CD4-positive, alpha-beta T cell (primary cell): ENCODE results near the gene PLA2G15. TPM values are rescaled to one million over a fixed set of nuclear protein-coding genes. Genes with fewer than 3 reads are reported as not detected.

Experiments
- ATAC-seq: fragments of 200-7000 bp; cut with Tn5 transposase; one replicate; pipeline ENCODE4 v1.10.0; 2022; ENCODE audit warnings: mild to moderate bottlenecking; ENCODE audit not compliant: poor library complexity
- CTCF ChIA-PET: fragments of 350-600 bp; sonication (Branson Sonifier 250); formaldehyde crosslinking; loops from one replicate; lab custom pipeline; 2021; ENCODE audit warnings: antibody characterized with exemption, inconsistent platforms; lab: Charles Lee
- POLR2A ChIA-PET: fragments of 350-600 bp; sonication (Branson Sonifier 250); formaldehyde crosslinking; loops from one replicate; lab custom pipeline; 2021; ENCODE audit warnings: antibody characterized with exemption, inconsistent platforms; lab: Charles Lee
- DNase-seq, 14 experiments: peaks; one replicate each; pipeline ENCODE4 v3.0.0-alpha.2; 2013 to 2020; ENCODE audit warnings: mixed read lengths in 2 of 14
- H3K27ac ChIP-seq, 2 donors: one replicate each; pipeline versions ENCODE4 v1.5.1 to v1.7.0; 2013; ENCODE audit warnings: low read length in 2 of 2, low read depth in 1 of 2, mild to moderate bottlenecking in 1 of 2
- H3K27me3 ChIP-seq, 2 experiments: 1 replicate in 1 of 2; 2 replicates in 1 of 2; pipeline versions ENCODE4 v1.6.1 to v1.7.0; 2013; ENCODE audit warnings: low read length in 2 of 2, control low read depth in 1 of 2, mild to moderate bottlenecking in 1 of 2, moderate library complexity in 1 of 2; ENCODE audit not compliant: insufficient read depth in 2 of 2, control insufficient read depth in 1 of 2
- H3K36me3 ChIP-seq: one replicate; pipeline ENCODE4 v1.6.1; 2013; ENCODE audit warnings: low read length, control low read depth; ENCODE audit not compliant: insufficient read depth
- H3K4me1 ChIP-seq: one replicate; pipeline ENCODE4 v1.6.1; 2013; ENCODE audit warnings: low read length, control low read depth; ENCODE audit not compliant: insufficient read depth
- H3K4me3 ChIP-seq: one replicate; pipeline ENCODE4 v1.5.1; 2013; ENCODE audit warnings: mild to moderate bottlenecking, low read length, moderate library complexity
- H3K9me3 ChIP-seq, 2 experiments: 1 replicate in 1 of 2; 2 replicates in 1 of 2; pipeline versions ENCODE4 v1.6.1 to v1.7.0; 2013; ENCODE audit warnings: low read length in 2 of 2, mild to moderate bottlenecking in 2 of 2, control low read depth in 1 of 2, moderate library complexity in 1 of 2; ENCODE audit not compliant: control insufficient read depth in 1 of 2, insufficient read depth in 1 of 2
- H3K27ac Mint-ChIP-seq: one replicate; pipeline ENCODE4 v1.8.0; 2020; ENCODE audit warnings: mixed read lengths
- H3K27me3 Mint-ChIP-seq: one replicate; pipeline ENCODE4 v1.8.0; 2021; ENCODE audit warnings: mixed read lengths
- H3K36me3 Mint-ChIP-seq: one replicate; pipeline ENCODE4 v1.8.0; 2021; ENCODE audit warnings: low read depth, mixed read lengths
- H3K4me1 Mint-ChIP-seq: one replicate; pipeline ENCODE4 v1.8.0; 2021; ENCODE audit warnings: low read depth, mixed read lengths
- H3K4me3 Mint-ChIP-seq: one replicate; pipeline ENCODE4 v1.8.0; 2020; ENCODE audit warnings: mild to moderate bottlenecking, mixed read lengths
- H3K9me3 Mint-ChIP-seq: one replicate; pipeline ENCODE4 v1.8.0; 2020; ENCODE audit warnings: mixed read lengths
- CTCF ChIP-seq: fragments of 200-600 bp; IDR thresholded peaks from one replicate; pipeline ENCODE4 v1.8.0; 2022; ENCODE audit warnings: antibody characterized with exemption, mild to moderate bottlenecking
- intact Hi-C, 2 experiments: fragments of 100-400 bp; cut with DNase I in 1 of 2; cut with micrococcal nuclease in 1 of 2; formaldehyde crosslinking; loops; one replicate each; pipeline versions ENCODE4 v1.15.1 to v1.9.0; 2023 to 2025; cut with DNase I, micrococcal nuclease
- total RNA-seq, 174 experiments: library from RNA in 2 of 174; stranded (reverse) in 2 of 174; gene quantifications; one replicate each; pipeline ENCODE4 v1.2.3 and lab custom pipeline; 2021 to 2026

PLA2G15 gene
- total RNA-seq, 2 experiments from 2014 or later, result 4.3 to 4.7 TPM

DNA sequence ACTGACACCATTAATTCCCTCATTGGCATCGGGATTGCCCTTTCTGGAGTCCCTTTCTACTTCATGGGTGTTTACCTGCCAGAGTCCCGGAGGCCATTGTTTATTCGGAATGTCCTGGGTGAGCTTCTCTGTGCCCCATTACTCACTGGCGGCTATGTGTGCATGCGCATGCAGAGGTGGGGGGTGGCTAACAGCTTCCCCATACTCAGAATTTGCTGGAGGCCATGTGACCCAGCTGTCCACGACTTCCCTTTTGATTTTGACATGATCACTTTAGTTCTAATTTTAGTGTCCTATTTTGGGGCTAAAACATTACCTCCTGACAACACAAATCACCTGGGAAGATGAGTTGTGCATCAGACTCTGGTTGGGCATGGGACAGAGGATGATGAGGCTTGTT lies 51.5 kb downstream of the PLA2G15 start:
- Histone ChIP-seq H3K4me3 (no peak overlapping the region), H3K36me3 (peaks cover 98% of the 10 kb centered on the region), H3K9me3 (no peaks in the 10 kb centered on the region), H3K27ac (no peak overlapping the region), H3K4me1 (peaks cover 33% of the 10 kb centered on the region), H3K27me3 (no peaks in the 10 kb centered on the region)
- TF ChIP-seq CTCF, result no peak
- DNase-seq, result no peak
- Mint-ChIP-seq H3K9me3 (no peaks in the 10 kb centered on the region), H3K27me3 (no peaks in the 10 kb centered on the region), H3K36me3 (peaks cover 97% of the 10 kb centered on the region), H3K4me1 (peaks cover 53% of the 10 kb centered on the region), H3K4me3 (no peak overlapping the region), H3K27ac (peak overlapping the region; percentile 43)
- CTCF ChIA-PET, result interaction anchor here (0.9 to 23.0 kb wide), 2 partner anchors 32 to 33 kb away, joined by 3 to 278 read pairs; partner anchors contain the start of gene SLC7A6
- intact Hi-C loops, result no loop called here
- POLR2A ChIA-PET, result interaction anchor here (1.1 to 1.7 kb wide), 3 partner anchors 9 to 32 kb away, joined by 4 to 5 read pairs (median 5); partner anchors contain the start of gene SLC7A6
- no peak for ATAC-seq

GRCh38 chr16:68297908-68298307 lies 52.7 kb downstream of the PLA2G15 start:
- peaks cover 52% of the 10 kb centered on the region for H3K4me1 Mint-ChIP-seq
- H3K27ac Mint-ChIP-seq, result peak overlapping the region; percentile 43
- H3K9me3 Mint-ChIP-seq, result no peaks in the 10 kb centered on the region
- H3K27me3 ChIP-seq, result no peaks in the 10 kb centered on the region
- no peak overlapping the region for H3K27ac ChIP-seq
- no peak for ATAC-seq
- CTCF ChIA-PET, result interaction anchor here (1.6 to 23.0 kb wide), 2 partner anchors 12 to 35 kb away, joined by 6 to 278 read pairs; partner anchors contain the start of gene SLC7A6
- no peaks in the 10 kb centered on the region for H3K9me3 ChIP-seq
- H3K36me3 ChIP-seq, result peaks cover 98% of the 10 kb centered on the region
- H3K36me3 Mint-ChIP-seq, result peaks cover 97% of the 10 kb centered on the region
- H3K27me3 Mint-ChIP-seq, result no peaks in the 10 kb centered on the region
- no peak for DNase-seq
- POLR2A ChIA-PET, result interaction anchor here (0.9 to 3.5 kb wide), 3 partner anchors 7 to 178 kb away, joined by 3 to 25 read pairs (median 3); no protein-coding TSS in a partner anchor
- H3K4me1 ChIP-seq, result peaks cover 22% of the 10 kb centered on the region
- no peak for TF ChIP-seq CTCF
- intact Hi-C loops, result no loop called here
- H3K4me3 ChIP-seq, result no peak overlapping the region
- no peak overlapping the region for H3K4me3 Mint-ChIP-seq

DNA sequence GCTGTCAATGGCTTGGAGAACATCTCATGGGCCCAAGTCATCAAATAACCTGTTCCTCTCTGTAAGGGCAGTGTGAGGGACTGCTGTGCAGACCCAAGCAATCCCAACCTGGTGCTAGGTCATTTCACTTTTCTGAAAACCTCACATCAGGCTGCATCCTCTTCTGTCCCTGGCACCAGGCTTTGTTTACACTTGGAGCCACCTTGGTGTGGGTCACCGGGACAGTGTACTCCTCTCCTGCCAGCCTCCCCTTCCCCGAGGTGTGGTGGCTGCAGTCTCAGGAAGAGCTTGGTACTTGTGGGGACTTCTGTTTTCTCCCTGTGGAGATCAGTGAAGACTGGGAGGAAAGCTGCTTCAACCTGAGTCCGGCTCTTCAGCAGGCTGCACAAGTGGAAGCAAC lies 53.1 kb downstream of the PLA2G15 start:
- Histone ChIP-seq H3K4me3 (no peak overlapping the region), H3K27me3 (no peaks in the 10 kb centered on the region), H3K4me1 (peaks cover 20% of the 10 kb centered on the region), H3K9me3 (no peaks in the 10 kb centered on the region), H3K27ac (no peak overlapping the region), H3K36me3 (peaks cover 96% of the 10 kb centered on the region)
- CTCF ChIA-PET, result interaction anchor here (1.2 to 23.0 kb wide), 3 partner anchors 13 to 35 kb away, joined by 3 to 278 read pairs (median 6); partner anchors contain the start of gene SLC7A6
- Mint-ChIP-seq H3K27me3 (no peaks in the 10 kb centered on the region), H3K4me1 (peaks cover 50% of the 10 kb centered on the region), H3K4me3 (no peak overlapping the region), H3K36me3 (peaks cover 97% of the 10 kb centered on the region), H3K27ac (peak overlapping the region; percentile 43), H3K9me3 (no peaks in the 10 kb centered on the region)
- intact Hi-C loops, result no loop called here
- POLR2A ChIA-PET, result interaction anchor here (0.9 to 3.5 kb wide), 3 partner anchors 8 to 178 kb away, joined by 3 to 25 read pairs (median 3); no protein-coding TSS in a partner anchor
- no peak for TF ChIP-seq CTCF
- no peak for DNase-seq
- no peak for ATAC-seq
